PC-3 (cell line): ENCODE results near the gene SETBP1. TPM values are rescaled to one million over a fixed set of nuclear protein-coding genes. Genes with fewer than 3 reads are reported as not detected.

Experiments
- ATAC-seq: fragments of 200-7000 bp; cut with Tn5 transposase; 2 replicates; pipeline ENCODE4 v1.9.1; 2020; ENCODE audit warnings: mild to moderate bottlenecking, moderate library complexity
- BruUV-seq: library from RNA; stranded (reverse); fragments of 400-500 nt; replicated peaks from 2 replicates; lab custom pipeline; 2021; lab: Mats Ljungman, UMichigan
- CTCF ChIA-PET: fragments of 300-600 bp; sonication (Branson Sonifier 250); formaldehyde crosslinking; loops from one replicate; lab custom pipeline; 2022; ENCODE audit warnings: antibody characterized with exemption; lab: Charles Lee
- POLR2A ChIA-PET: fragments of 300-600 bp; sonication (Branson Sonifier 250); formaldehyde crosslinking; loops from one replicate; lab custom pipeline; 2022; ENCODE audit warnings: antibody characterized with exemption; ENCODE audit not compliant: unreplicated experiment; lab: Charles Lee
- DNase-seq: peaks from one replicate; pipeline ENCODE4 v3.0.0-alpha.2; 2015
- H2AFZ ChIP-seq: fragments of 300-600 bp; sonication (generic); 2 replicates; pipeline ENCODE4 v1.6.0; 2016; ENCODE audit warnings: antibody characterized with exemption, low read length
- H3F3A ChIP-seq: fragments of 300-600 bp; sonication (generic); one replicate; pipeline ENCODE4 v1.6.0; 2017; ENCODE audit warnings: antibody characterized with exemption, low read length, control low read depth, mild to moderate bottlenecking; ENCODE audit not compliant: unreplicated experiment
- H3K27ac ChIP-seq: fragments of 300-600 bp; sonication (generic); 2 replicates; pipeline ENCODE4 v1.5.1; 2016; ENCODE audit warnings: mild to moderate bottlenecking, low read length
- H3K27me3 ChIP-seq: fragments of 300-600 bp; sonication (generic); 2 replicates; pipeline ENCODE4 v1.6.1; 2016; ENCODE audit warnings: low read length, mixed read lengths
- H3K36me3 ChIP-seq: fragments of 300-600 bp; sonication (generic); 2 replicates; pipeline ENCODE4 v1.6.1; 2016; ENCODE audit warnings: low read depth, mixed run types, low read length, mixed read lengths
- H3K4me1 ChIP-seq: fragments of 300-600 bp; sonication (generic); 2 replicates; pipeline ENCODE4 v1.5.1; 2016; ENCODE audit warnings: low read length; ENCODE audit not compliant: insufficient read depth
- H3K4me2 ChIP-seq: fragments of 300-600 bp; sonication (generic); 2 replicates; pipeline ENCODE4 v1.6.0; 2016; ENCODE audit warnings: low read length
- H3K4me3 ChIP-seq: fragments of 300-600 bp; sonication (generic); 2 replicates; pipeline ENCODE4 v1.5.1; 2016; ENCODE audit warnings: mild to moderate bottlenecking, low read length, mixed read lengths
- H3K79me2 ChIP-seq: fragments of 300-600 bp; sonication (generic); 2 replicates; pipeline ENCODE4 v1.6.1; 2017; ENCODE audit warnings: low read length, mixed read lengths
- H3K9ac ChIP-seq: fragments of 300-600 bp; sonication (generic); 2 replicates; pipeline ENCODE4 v1.6.0; 2016; ENCODE audit warnings: mild to moderate bottlenecking, low read length
- H3K9me2 ChIP-seq: fragments of 300-600 bp; sonication (generic); replicated peaks from 2 replicates; pipeline ENCODE4 v1.6.1; 2016; ENCODE audit warnings: mixed run types, low read length, mixed read lengths
- H3K9me3 ChIP-seq: fragments of 300-600 bp; sonication (generic); 2 replicates; pipeline ENCODE4 v1.6.1; 2016; ENCODE audit warnings: low read length, mixed read lengths
- H4K20me1 ChIP-seq: fragments of 300-600 bp; sonication (generic); 2 replicates; pipeline ENCODE4 v1.6.1; 2016; ENCODE audit warnings: low read length, mixed read lengths
- CTCF ChIP-seq: fragments of 300-600 bp; sonication (generic); conservative IDR thresholded peaks from 2 replicates; pipeline ENCODE4 v1.5.1; 2017; ENCODE audit warnings: antibody characterized with exemption, low read depth, mild to moderate bottlenecking, low read length
- EZH2 ChIP-seq: fragments of 300-600 bp; sonication (generic); IDR thresholded peaks from one replicate; pipeline ENCODE4 v1.6.1; 2017; ENCODE audit warnings: antibody characterized with exemption, mild to moderate bottlenecking, low read length; ENCODE audit not compliant: unreplicated experiment
- EZH2phosphoT487 ChIP-seq: fragments of 300-600 bp; sonication (generic); IDR thresholded peaks from 2 replicates; pipeline ENCODE4 v1.6.1; 2018; ENCODE audit warnings: mild to moderate bottlenecking, antibody characterized with exemption, low read length, borderline replicate concordance
- intact Hi-C: fragments of 100-400 bp; cut with micrococcal nuclease; formaldehyde crosslinking; loops from 2 replicates; pipeline ENCODE4 v1.9.0; 2023
- total RNA-seq: library from RNA; depleted of rRNA; stranded (reverse); fragments of >200 nt; gene quantifications from 2 replicates; pipeline ENCODE4 v1.2.3, GENCODE V29; 2014

Gene SETBP1
- total RNA-seq, 1 experiment from 2014 or later, result 2.3 TPM

DNA sequence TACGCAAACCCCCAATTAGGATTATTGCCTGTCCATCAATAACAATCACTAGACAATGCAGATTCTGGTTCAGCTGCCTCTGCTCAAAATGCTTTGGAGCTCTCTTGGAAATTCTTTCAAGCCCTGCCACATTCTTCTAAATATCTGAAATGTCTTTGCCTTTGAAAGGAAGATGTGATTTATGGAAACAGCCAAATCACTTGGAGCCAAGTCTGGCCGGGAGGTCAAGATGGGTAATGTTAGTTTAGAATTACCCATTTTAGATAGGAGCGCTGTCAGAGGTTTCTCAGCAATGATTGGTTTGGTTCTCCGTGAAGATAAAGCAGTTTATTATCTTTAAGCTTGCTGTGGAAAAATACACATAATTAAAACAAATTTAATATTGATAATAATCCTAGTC is 306.7 kb downstream of the SETBP1 start:
- Histone ChIP-seq H2AFZ (no peak overlapping the region), H4K20me1 (no peaks in the 10 kb centered on the region), H3K79me2 (no peaks in the 10 kb centered on the region), H3F3A (no peaks in the 10 kb centered on the region), H3K4me2 (no peak overlapping the region), H3K9me3 (no peaks in the 10 kb centered on the region), H3K4me3 (no peak overlapping the region), H3K9ac (no peak overlapping the region), H3K36me3 (no peaks in the 10 kb centered on the region), H3K9me2 (no peaks in the 10 kb centered on the region), H3K4me1 (peaks cover 6% of the 10 kb centered on the region; the same call in 1 of the 2 replicates), H3K27ac (no peak overlapping the region), H3K27me3 (no peaks in the 10 kb centered on the region)
- no TSS peak for BruUV-seq
- DNase-seq (no peak), ATAC-seq (no peak)
- TF ChIP-seq EZH2phosphoT487, result no peak
- TF ChIP-seq EZH2, result no peak
- TF ChIP-seq CTCF, result no peak
- POLR2A ChIA-PET, result no interaction called here
- intact Hi-C loops, result no loop called here
- CTCF ChIA-PET, result no interaction called here

DNA sequence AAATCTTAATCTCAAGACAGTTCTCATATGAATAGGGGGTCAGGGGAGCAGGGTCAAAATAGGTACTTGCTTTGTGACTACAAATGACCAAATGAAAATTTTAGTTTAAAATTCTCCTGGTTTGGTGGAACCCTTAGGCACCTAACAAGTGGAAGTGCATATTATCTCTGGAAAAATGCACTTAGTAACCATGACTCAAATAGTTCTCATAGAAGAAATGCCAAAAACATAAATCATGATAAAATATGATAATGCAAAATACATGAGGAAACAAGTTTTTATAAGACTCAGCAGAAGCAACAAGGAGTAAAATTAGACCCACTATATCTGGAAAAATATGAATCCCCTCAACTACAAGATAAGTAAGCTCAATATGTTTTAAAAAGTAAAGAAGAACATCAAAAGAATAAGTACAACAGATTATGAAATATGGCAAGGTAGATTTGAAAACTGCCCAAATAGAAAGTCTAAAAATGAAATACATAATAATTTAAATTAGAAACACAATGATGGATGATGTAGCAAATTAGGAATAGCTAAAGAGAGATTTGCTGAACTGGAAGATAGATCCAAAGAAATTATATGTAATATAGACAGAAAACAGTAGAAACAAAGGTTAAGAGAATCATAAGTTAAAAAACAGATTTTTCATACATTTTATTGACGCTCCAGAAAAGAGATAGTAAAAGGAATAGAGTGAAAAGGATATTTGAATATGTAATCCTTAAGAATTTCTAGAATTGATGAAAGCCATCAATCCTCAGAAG is 308.3 kb downstream of the SETBP1 start:
- Histone ChIP-seq H3K9ac (no peak overlapping the region), H3K9me3 (no peaks in the 10 kb centered on the region), H3F3A (no peaks in the 10 kb centered on the region), H3K27me3 (no peaks in the 10 kb centered on the region), H3K4me1 (peaks cover 6% of the 10 kb centered on the region; the same call in 1 of the 2 replicates), H4K20me1 (no peaks in the 10 kb centered on the region), H3K4me2 (peak overlapping the region; percentile 28), H3K27ac (no peak overlapping the region), H3K36me3 (no peaks in the 10 kb centered on the region), H2AFZ (no peak overlapping the region), H3K79me2 (no peaks in the 10 kb centered on the region), H3K4me3 (no peak overlapping the region), H3K9me2 (no peaks in the 10 kb centered on the region)
- BruUV-seq, result no TSS peak
- POLR2A ChIA-PET, result no interaction called here
- intact Hi-C loops, result no loop called here
- DNase-seq (peak; percentile 39), ATAC-seq (no peak)
- CTCF ChIA-PET, result no interaction called here
- TF ChIP-seq CTCF (no peak), EZH2phosphoT487 (no peak), EZH2 (no peak)

DNA sequence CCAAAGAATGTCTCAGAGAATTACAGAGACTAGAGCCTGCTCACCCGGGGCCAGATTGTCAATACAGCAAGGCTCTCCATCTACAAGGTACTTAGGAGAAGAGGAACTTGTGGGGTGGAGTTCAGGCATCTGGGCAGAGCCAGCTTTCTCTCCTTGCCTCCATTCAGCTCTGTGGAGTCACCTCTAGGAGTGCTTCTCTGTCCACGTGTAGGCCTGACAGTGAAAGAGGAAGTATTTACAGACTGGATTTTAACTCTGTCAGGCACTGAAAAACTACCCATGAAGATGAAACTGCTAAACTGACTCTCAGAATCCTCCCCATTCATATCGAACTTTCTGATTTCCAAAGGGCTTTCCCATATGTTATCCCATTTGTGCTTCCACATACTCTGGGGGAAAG is 315.6 kb downstream of the SETBP1 start:
- Histone ChIP-seq H3K4me2 (no peak overlapping the region), H3F3A (no peaks in the 10 kb centered on the region), H3K9me2 (no peaks in the 10 kb centered on the region), H2AFZ (no peak overlapping the region), H3K9ac (no peak overlapping the region), H3K36me3 (no peaks in the 10 kb centered on the region), H3K27me3 (no peaks in the 10 kb centered on the region), H3K4me1 (no peaks in the 10 kb centered on the region), H3K4me3 (no peak overlapping the region), H4K20me1 (no peaks in the 10 kb centered on the region), H3K79me2 (no peaks in the 10 kb centered on the region), H3K9me3 (no peaks in the 10 kb centered on the region), H3K27ac (no peak overlapping the region)
- DNase-seq (no peak), ATAC-seq (no peak)
- ChIA-PET POLR2A (no interaction called here), CTCF (no interaction called here)
- TF ChIP-seq CTCF (no peak), EZH2 (no peak), EZH2phosphoT487 (no peak)
- no TSS peak for BruUV-seq
- intact Hi-C loops, result no loop called here
